Uterus (tissue), 2 donors: ENCODE measurements around the gene SENP3.

Experiments used
- CTCF ChIP-seq, 4 experiments: fragments of 200-600 bp in 2 of 4; fragments of 450-650 bp in 2 of 4; sonication (generic) in 2 of 4; IDR thresholded peaks; one replicate each; pipeline ENCODE4 v1.5.1; 2016 to 2019; ENCODE audit warnings: antibody characterized with exemption in 4 of 4, mild to moderate bottlenecking in 2 of 4, moderate library complexity in 1 of 4
- POLR2A ChIP-seq, 2 donors: fragments of 450-650 bp; IDR thresholded peaks; one replicate each; pipeline ENCODE4 v1.6.1; 2016; ENCODE audit warnings: antibody characterized with exemption in 2 of 2, mild to moderate bottlenecking in 1 of 2, moderate library complexity in 1 of 2

- TF ChIP-seq POLR2A (IDR thresholded peaks at IDR 0.05) (no peak), CTCF (IDR thresholded peaks at IDR 0.05) (no peak)
These were observed 44.6 kb downstream of the SENP3 start for GRCh38 chr17:7606280-7606679.
